Eye (tissue), 1 donor: ENCODE measurements around the gene ZSWIM3.
"Not testable (repeated sequence)": the region's sequence is repeated elsewhere in the genome, so short reads cannot be mapped to it uniquely, and the experiment has no call there.

ENCODE experiments used
- DNase-seq: peaks from one replicate; pipeline ENCODE4 v3.0.0-alpha.2; 2015

Gene ZSWIM3

DNA sequence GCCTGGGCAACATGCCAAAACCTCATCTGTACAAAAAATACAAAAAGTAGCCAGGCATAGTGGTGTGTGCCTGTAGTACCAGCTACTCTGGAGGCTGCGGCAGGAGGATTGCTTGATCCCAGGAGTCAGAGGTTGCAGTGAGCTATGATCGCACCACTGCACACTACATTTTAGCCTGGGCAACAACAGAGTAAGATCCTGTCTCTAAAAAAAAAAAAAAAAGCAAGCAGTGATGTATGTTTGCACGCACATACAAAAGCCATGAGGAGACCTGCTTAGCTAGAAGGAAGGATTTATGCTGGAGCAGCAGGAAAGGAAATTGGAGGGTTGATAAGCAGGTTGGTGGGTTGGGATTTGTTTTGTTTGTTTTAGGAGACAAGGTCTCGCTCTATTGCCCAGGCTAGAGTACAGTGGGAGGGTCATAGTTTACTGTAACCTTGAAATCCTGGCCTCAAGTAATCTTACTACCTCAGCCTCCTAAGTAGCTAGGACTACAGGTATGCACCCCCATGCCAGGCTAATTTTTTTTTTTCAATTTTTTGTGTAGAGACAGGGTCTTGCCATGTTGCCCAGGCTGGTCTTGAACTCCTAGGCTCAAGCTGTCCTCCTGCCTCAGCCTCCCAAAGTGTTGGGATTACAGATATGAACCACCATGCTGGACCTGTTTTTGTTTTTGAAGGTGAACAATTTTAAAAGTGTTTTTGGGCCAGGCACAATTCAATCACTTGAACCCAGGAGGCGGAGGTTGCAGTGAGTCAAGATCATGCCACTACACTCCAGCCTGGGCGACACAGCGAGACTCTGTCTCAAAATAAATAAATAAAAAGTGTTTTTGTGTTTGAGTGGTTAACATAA lies 4.0 kb downstream of the ZSWIM3 start:
- DNase-seq = no peak

DNA sequence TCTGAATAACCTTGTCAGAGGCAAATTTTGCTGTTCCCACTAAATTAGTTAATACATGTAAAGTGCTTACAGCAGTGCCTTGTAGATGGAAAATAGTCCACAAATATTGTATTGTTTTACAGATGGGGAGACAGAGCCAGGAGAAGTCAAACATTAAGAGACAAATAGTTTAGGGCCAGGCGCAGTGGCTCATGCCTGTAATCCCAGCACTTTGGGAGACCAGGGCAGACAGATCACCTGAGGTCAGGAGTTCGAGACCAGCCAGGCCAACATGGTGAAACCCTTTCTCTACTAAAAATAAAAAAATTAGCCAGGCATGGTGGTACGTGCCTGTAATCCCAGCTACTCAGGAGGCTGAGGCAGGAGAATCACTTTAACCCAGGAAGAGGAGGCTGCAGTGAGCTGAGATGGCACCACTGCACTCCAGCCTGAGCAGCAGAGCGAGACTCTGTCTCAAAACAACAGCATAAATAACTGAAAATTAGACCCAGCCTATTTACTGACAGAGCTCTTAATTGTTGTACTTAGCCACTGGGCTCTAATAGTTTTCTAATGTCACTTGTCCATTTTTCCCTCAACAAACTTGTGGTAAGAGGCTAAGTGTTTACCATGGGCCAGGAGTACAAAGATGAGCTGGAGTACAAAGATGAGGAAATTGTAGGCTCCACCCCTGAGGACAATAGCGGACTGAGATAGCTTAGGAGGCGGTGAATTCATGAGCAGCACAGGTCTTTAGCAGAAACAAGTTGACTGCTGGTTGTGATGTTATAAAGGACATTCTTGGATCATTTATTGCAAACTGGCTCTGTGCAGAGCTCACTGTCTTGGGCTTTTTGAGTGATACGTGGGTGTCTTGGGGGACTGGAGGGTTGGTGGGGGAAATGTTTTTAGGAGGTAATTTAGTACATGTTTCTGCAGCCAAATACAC lies 6.4 kb downstream of the ZSWIM3 start:
- no peak for DNase-seq

DNA sequence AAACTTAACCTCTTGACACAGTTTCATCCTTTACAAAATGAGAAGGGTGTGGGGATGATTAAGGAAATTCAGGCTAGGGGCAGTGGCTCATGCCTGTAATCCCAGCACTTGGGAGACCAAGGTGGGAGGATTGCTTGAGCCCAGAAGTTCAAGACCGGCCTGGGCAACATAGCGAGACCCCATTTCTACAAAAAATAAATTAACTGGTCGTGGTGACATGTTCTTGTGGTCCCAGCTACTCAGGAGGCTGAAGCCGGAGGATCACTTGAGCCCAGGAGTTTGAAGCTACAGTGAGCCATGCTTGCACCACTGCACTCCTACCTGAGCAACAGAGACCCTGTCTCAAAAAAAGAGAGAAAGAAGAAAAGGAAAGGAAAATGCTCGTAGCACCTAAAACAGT lies 9.0 kb downstream of the ZSWIM3 start:
- DNase-seq = no peak

DNA sequence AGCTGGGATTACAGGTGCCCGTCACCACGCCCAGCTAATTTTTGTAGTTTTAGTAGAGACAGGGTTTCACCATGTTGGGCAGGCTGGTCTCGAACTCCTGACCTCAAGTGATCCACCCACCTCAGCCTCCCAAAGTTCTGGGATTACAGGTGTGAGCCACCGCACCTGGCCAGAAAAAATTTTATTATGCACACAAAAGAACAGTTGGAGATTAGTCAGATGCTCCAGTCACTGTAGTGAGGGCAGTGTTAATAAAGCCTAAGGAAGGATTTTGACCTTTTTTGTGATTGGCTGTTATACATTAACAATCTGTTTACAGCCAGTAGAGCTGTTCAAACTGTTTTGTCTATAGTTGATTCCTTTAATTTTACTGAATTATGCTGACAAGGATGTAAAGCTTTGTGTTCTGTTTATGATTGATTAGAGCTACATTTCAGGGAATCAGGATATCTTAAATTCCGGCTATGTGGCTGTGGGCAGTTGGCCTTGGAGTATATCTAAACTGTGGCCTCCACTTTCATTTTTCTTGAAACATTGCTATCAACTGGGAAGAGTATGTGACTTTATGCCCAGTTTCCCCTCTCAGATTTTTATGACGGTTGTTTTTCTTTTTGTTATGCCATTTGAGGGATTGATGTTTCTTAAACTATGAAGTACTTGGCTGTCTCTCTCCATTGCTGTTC lies 9.9 kb downstream of the ZSWIM3 start:
- DNase-seq = no peak

DNA sequence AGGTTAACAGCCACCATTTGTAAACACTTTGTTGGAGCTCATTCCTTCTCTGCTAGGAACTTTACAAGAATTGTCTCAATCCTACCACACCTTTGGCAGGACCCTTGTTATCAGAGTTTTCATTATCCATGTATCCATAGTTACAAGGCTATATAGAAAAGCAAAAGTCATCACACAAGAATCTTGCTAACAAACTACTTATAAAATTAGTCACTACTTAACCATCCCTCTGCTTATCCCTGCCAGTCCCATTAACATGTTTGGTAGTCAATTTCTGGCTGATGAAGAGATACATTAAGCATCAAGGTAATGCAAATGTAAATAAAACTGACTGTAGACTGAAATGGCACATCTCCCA lies 10.4 kb downstream of the ZSWIM3 start:
- DNase-seq = no peak

DNA sequence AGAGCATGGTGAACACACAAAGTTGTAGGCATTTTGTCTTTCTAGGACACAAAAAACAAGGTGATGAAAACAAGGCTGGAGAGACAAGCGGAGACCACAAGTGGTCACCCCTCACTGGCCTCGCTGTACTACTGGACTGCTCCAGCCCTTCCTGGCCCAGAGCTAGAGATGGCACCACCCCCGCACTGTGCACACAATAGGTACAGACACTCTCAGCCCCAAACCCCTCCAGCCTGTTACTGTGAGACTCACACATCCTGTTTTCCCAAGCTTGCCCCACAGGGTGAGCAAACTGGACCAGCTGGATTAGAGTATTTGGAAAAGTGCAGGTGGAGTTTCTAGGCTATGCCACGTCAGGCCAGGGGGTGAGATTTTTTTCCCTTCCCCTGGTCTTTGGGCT lies 15.2 kb downstream of the ZSWIM3 start:
- no peak for DNase-seq

DNA sequence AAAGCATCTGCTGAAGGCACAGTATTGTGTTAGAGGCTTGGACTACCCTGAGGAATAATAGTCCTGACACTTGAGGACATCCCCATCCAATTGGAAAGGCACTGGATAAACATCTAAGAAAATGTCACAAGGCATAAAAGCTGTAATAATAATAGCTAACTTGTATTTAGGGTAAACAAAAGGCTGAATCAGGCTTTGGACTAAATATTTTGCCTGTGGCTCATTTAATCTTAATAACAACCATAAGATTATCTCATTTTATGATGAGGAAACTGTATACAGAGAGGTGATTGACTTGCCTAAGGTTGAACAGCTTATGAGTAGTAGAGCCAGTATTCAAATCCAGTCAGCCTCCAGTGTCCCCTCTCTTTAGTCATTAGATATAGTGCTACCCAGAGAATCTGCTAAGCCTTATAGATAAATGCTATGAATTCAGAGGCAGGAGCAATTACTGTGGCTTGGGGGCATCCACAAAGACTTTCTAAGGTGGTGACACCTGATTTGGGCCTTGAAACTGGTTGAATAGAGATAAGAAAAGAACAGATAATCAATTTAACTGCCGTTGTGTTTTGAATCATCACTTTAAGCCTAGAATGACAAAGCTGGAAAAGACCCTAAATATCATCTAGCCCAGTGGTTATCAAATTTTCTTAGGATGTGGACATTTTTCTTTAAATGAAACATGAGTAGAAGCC lies 16.1 kb downstream of the ZSWIM3 start:
- DNase-seq = no peak

DNA sequence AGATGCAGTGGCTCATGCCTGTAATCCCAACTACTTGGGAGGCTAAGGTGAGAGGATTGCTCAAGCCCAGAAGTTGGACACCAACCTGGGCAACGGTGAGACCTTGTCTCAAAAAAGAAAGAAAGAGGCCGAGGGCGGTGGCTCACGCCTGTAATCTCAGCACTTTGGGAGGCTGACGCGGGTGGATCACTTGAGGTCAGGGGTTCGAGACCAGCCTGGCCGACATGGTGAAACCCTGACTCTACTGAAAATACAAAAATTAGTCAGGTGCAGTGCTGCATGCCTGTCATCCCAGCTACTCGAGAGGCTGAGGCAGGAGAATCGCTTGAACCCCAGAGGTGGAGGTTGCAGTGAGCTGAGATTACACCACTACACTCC lies 16.7 kb downstream of the ZSWIM3 start:
- not testable (repeated sequence) for DNase-seq

DNA sequence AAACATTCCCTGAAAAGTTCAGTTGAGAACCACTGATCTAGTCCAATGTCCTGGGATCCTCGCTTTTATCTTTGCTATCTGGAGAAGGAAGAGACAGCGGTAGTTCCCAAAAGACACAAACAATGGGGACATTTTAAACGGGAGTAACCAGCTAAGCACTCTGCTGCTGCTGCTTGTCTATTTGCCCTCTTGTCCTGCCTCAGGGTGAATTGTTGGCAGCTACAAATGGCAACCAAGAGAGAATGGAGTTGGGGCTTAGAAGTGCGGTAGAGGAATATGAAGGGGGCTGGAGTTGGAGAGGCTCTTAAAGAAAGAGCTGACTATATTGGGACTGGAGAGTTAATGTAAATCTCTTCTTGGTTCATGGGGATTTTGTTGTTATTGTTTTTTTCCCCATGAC lies 17.2 kb downstream of the ZSWIM3 start:
- DNase-seq = no peak

DNA sequence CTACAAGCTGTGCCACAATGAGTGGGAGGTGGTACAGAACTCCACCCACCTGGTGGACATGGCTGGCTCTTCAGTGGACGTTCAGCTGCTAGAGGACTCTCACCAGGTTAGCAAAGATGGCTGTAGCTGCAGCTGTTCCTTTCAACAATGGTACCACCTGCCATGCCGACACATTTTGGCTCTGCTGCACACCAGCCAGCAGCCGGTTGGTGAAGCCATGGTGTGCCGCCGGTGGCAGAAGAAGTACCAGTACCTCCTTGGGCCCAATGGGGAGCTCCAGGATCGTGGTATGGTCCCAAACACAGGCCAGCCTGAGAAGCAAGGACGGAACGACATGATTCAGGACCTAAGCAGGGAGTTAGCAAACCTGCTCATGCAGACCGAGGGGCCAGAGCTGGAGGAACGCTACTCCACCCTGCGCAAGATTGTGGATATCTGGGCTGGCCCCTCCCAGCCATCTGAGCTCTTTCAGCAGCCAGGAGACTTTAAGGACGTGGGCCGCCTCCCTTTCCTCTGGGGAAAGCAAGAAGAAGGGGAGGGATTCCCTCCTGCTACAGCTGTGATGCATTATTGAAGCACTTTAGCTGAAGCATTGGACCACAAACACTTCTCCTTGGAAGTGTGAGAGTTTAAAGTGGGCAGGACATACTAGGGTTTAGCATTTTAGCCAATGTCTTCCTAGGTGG lies 20.8 kb downstream of the ZSWIM3 start:
- DNase-seq = peak; percentile 35

DNA sequence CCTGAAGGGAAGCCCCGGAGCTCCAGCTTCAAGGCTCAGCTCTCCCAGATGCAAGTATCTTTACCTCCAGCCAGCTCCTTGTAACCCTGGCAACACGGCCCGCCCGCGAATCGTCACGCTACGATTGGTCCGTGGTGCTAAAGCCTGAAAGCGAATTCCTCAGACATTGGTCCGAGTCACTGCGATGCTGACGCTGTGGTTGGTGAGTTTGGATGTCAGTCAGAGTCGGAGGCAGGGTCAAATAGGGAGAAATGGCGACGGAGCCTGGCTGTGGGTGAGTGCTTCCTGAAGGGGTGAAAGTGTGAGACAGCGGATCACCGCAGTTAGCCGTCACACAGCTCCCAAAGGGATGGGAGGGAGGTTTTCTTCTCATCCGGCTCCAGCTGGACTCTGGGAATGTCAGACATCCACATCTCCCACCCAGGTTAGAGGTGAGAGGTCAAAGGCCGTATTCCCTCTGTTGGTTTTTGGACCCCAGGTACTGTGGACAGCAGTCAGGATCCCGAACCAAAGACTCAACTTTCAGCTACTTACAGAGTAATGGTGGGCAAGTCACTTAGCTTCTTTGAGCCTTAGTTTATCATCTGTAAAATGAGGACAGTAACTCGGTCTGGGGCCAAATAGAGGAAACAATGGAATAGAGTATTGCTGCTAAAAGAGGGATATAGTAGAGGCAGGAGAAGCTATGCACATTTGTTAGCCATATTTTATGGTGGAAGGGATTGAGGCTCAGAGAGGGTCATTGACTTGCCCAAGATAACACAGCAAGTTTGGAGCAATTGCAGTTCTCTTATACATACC lies 23.8 kb downstream of the ZSWIM3 start, which contains the start of gene ZSWIM1:
TSS of gene ZSWIM1 (plus strand) at position 240 of the 801 bp plus-strand sequence. CDS start 1,366 bp downstream, outside the sequence.
- DNase-seq = peak; percentile 100

DNA sequence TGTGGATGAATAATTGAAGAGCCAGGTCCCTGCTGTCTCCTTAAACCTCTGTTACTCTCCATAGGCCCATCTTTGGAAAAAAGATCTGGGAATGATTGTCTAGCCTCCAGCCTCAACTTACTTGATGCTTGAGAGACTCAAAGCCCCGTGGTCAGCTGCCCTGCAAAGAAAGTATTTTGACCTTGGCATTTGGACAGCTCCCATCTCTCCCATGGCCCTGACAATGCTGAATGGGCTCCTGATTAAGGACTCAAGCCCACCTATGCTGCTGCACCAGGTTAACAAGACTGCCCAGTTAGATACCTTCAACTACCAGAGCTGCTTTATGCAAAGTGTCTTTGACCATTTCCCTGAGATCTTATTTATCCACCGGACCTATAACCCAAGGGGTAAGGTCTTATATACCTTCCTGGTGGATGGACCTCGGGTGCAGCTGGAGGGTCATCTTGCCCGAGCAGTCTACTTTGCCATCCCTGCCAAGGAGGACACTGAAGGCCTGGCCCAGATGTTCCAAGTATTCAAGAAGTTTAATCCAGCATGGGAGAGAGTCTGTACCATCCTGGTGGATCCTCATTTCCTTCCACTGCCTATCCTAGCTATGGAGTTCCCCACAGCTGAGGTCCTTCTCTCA lies 25.2 kb downstream of the ZSWIM3 start:
- DNase-seq = no peak

DNA sequence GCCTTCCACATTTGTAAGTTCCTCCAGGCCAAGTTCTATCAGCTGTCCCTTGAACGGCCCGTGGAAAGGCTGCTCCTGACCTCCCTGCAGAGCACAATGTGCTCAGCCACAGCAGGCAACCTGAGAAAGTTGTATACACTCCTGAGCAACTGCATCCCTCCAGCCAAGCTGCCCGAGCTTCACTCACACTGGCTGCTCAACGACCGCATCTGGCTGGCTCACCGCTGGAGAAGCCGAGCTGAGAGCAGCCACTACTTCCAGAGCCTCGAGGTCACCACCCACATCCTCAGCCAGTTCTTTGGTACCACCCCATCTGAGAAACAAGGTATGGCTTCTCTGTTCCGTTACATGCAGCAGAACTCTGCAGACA lies 25.7 kb downstream of the ZSWIM3 start:
- no peak for DNase-seq

DNA sequence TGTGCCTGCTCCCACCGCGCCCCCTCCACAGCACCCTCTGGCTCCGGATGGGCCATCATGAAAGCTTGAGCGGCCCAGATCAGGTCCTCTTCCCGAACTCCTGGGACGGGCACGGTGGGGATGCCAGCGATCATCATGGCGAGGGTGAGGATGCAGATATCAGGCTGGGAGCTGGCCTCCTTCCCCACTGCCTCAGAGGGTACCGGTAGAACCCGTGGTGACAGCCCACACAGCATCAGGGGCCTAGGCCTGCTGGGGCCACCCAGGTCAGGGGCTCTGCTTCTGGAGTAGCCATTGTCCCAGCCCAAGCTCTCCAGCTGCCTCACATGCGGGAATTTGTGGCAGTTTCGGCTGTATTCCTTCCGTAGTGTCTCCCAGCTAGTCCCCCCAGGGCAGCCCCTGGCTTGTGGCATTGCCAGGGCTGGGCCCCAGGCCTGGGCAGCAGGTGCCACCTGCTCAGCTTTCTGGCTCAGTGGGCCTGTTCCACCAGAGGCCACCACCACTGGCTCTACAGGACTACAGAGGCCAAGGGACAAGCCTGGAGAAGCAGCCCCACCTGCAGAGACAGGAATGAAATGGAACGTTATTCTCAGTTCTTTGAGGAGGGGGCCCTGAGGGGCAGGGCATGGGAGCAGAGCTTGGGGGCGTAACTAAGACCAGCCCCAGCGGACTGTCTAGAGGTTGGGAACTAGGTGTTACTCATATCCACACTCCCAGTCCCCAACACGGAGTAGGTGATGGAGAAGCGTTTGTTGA lies 29.4 kb downstream of the ZSWIM3 start:
- DNase-seq = no peak

DNA sequence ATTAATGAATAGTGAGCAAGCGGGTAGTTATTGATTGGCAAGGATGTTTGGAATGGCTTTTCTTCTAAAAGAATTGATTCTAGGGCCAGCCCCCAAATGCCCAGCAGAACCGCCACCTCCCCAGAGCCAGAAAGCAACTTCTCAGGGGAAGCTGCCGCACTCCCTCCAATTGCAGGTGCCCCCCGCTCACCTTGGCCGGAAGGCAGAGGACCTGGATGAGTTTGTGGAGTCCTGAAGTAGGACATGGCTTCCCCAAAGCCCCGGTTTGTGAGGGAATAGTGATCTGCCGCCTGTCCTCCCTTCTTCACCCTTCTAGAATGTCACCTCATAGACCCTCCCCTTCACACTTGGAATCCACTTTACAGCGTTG lies 29.9 kb downstream of the ZSWIM3 start, which contains the start of gene SPATA25:
TSS of gene SPATA25 (minus strand) at position 277 of the 370 bp plus-strand sequence. CDS start at position 245, 32 bp downstream.
- DNase-seq = no peak

DNA sequence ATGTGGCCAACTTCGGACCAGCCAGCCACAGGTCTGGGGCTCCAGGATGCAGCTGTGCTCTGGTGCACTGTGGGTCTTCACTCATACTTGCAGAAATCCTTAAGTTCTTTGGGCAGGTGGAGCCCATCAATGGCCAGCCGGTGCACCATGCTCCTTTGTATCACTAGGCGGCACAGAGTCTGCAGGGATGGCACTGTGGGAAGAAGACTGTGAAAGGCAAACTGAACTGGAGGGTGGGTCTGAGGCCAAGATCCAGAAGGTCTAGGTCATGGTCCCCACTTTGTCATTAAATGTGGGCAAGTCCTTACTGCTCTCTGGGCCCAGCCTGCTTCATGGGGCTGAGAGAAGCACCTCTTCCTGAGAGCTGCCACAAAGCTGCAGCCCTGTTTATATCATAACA lies 31.3 kb downstream of the ZSWIM3 start:
- no peak for DNase-seq

DNA sequence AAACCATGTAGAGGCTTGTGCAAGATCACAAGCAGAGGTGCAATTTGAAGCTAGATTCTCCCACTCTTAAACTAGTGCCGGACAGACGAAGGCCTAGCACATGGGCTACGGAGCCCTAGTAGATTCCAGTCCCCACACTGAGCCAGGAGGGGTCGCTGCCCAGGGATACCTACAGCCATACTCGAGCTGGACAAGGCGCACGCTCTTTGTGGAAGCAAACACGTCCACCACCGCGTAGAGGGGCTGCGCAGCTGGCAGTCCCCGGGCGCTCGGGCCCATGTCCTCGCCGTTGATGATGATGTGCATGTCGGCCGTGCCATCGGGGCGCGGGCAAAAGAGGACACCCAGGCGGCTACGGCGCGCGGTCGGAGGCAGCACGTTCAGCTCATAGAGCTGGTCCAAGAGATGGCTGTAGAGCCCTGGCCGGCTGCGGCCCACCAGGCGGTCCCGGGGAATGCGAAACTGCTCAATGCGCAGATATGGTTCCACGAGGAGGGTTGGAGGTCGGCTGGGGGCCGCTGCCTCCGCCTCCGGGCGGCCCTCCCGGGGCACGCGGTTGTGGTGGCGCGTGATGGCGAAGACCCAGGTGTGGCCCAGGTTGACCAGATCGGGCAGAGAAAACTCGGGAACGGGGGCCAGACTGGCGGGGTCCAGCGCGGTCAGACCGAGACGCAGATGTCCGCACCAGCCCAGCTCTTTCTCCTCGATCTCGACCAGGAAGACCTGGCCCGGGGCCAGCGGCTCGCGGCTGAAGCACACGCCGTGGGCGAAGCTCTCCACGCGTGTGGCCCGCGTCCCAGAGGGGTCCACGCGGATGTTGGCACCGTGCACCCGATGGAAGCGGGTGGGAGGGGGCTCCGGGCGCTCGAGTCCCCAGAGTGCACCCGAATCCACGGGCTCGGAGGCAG lies 32.9 kb downstream of the ZSWIM3 start:
- peak; percentile 95 for DNase-seq
